SK-N-SH (cell line): Measurements from ENCODE around the gene ZNF592. TPM values are rescaled to one million over a fixed set of nuclear protein-coding genes. Genes with fewer than 3 reads are reported as not detected.

Experiments
- CTCF ChIA-PET: fragments of 300-600, 350-600 bp; formaldehyde crosslinking; extraction: SDS; loops from one replicate; lab custom pipeline; 2021; lab: Yijun Ruan, JAX
- POLR2A ChIA-PET: fragments of 350-600 bp; sonication (Branson Sonifier 250); formaldehyde crosslinking; extraction: SDS; loops from one replicate; lab custom pipeline; 2020; ENCODE audit warnings: antibody characterized with exemption, inconsistent platforms; lab: Yijun Ruan, JAX
- DNase-seq: peaks from one replicate; pipeline ENCODE4 v3.0.0; 2012
- H2AFZ ChIP-seq: fragments of 200-600 bp; sonication (generic); 2 replicates; pipeline ENCODE4 v1.8.1; 2016; ENCODE audit warnings: antibody characterized with exemption, mild to moderate bottlenecking, low read depth
- H3F3A ChIP-seq: fragments of 200-600 bp; sonication (generic); replicated peaks from 2 replicates; pipeline ENCODE3; 2016; ENCODE audit warnings: antibody characterized with exemption, mild to moderate bottlenecking; ENCODE audit not compliant: insufficient read depth
- H3K27ac ChIP-seq, 2 experiments: fragments of 200-500 bp in 1 of 2; fragments of 200-600 bp in 1 of 2; sonication (Bioruptor generic) in 1 of 2; sonication (generic), shearing (Covaris generic) in 1 of 2; 2 replicates each; pipeline versions ENCODE4 v1.5.1 to v1.6.1; 2014 to 2016; ENCODE audit warnings: low read depth in 2 of 2, inconsistent platforms in 1 of 2, low read length in 1 of 2, mild to moderate bottlenecking in 1 of 2, mixed read lengths in 1 of 2
- H3K27me3 ChIP-seq: fragments of 200-600 bp; sonication (generic), shearing (Covaris generic); 2 replicates; pipeline ENCODE4 v1.6.1; 2016; ENCODE audit warnings: mixed run types; ENCODE audit not compliant: insufficient read depth
- H3K36me3 ChIP-seq, 2 experiments: fragments of 200-500 bp in 1 of 2; fragments of 200-600 bp in 1 of 2; sonication (Bioruptor generic) in 1 of 2; sonication (generic) in 1 of 2; replicated peaks in 1 of 2; 2 replicates each; pipeline versions ENCODE3 to v1.5.1; 2014 to 2016; ENCODE audit warnings: low read length in 1 of 2, mild to moderate bottlenecking in 1 of 2; ENCODE audit not compliant: insufficient read depth in 2 of 2, control insufficient read depth in 1 of 2
- H3K4me1 ChIP-seq, 2 experiments: fragments of 200-500 bp in 1 of 2; fragments of 200-600 bp in 1 of 2; sonication (Bioruptor generic) in 1 of 2; sonication (generic), shearing (Covaris generic) in 1 of 2; 2 replicates each; pipeline versions ENCODE4 v1.5.1 to v1.6.1; 2014 to 2016; ENCODE audit warnings: low read depth in 1 of 2, low read length in 1 of 2, mixed run types in 1 of 2; ENCODE audit not compliant: insufficient read depth in 2 of 2, control insufficient read depth in 1 of 2
- H3K4me2 ChIP-seq: fragments of 200-600 bp; sonication (generic), shearing (Covaris generic); 2 replicates; pipeline ENCODE4 v1.6.1; 2017; ENCODE audit warnings: mixed run types
- H3K4me3 ChIP-seq, 2 experiments: fragments of 200-500 bp in 1 of 2; fragments of 200-600 bp in 1 of 2; sonication (Bioruptor generic) in 1 of 2; sonication (generic), shearing (Covaris generic) in 1 of 2; 2 replicates each; pipeline versions ENCODE4 v1.5.1 to v1.8.1; 2014 to 2016; ENCODE audit warnings: low read depth in 2 of 2, inconsistent platforms in 1 of 2, low read length in 1 of 2, mild to moderate bottlenecking in 1 of 2, mixed read lengths in 1 of 2, moderate library complexity in 1 of 2
- H3K79me2 ChIP-seq: fragments of 200-600 bp; sonication (generic); 2 replicates; pipeline ENCODE4 v1.8.1; 2017; ENCODE audit warnings: mild to moderate bottlenecking; ENCODE audit not compliant: insufficient read depth
- H3K9ac ChIP-seq: fragments of 200-600 bp; sonication (generic); 2 replicates; pipeline ENCODE4 v1.6.1; 2017; ENCODE audit warnings: mixed run types
- H3K9me2 ChIP-seq: fragments of 200-600 bp; sonication (generic); 2 replicates; pipeline ENCODE4 v1.6.1; 2017; ENCODE audit warnings: mixed run types
- H3K9me3 ChIP-seq: fragments of 200-600 bp; sonication (generic); 2 replicates; pipeline ENCODE4 v1.6.1; 2017; ENCODE audit warnings: mixed run types, mild to moderate bottlenecking, moderate library complexity
- H4K20me1 ChIP-seq: fragments of 200-600 bp; sonication (generic); 2 replicates; pipeline ENCODE4 v1.6.1; 2017; ENCODE audit warnings: mild to moderate bottlenecking, mixed run types; ENCODE audit not compliant: insufficient read depth
- CHD2 ChIP-seq: fragments of 150-350 bp; IDR thresholded peaks from 2 replicates; pipeline ENCODE4 v1.6.1; 2018; ENCODE audit warnings: low read length; ENCODE audit not compliant: partially characterized antibody
- FOXJ3 ChIP-seq: sonication (generic); formaldehyde crosslinking; IDR thresholded peaks from 2 replicates; pipeline ENCODE4 v1.5.1; 2020; ENCODE audit warnings: mild to moderate bottlenecking, missing genetic modification reagents
- GABPA ChIP-seq: IDR thresholded peaks from 2 replicates; pipeline ENCODE4 v1.4.0; 2012; ENCODE audit warnings: low read depth, mild to moderate bottlenecking
- IRF3 ChIP-seq: fragments of 150-350 bp; IDR thresholded peaks from 2 replicates; pipeline ENCODE4 v1.6.1; 2016; ENCODE audit warnings: mild to moderate bottlenecking, low read depth, low read length
- MEF2A ChIP-seq: IDR thresholded peaks from 2 replicates; pipeline ENCODE4 v1.4.0; 2012; ENCODE audit warnings: low read depth, borderline replicate concordance
- NFIC ChIP-seq: IDR thresholded peaks from 2 replicates; pipeline ENCODE4 v1.4.0; 2012; ENCODE audit warnings: borderline replicate concordance
- RCOR1 ChIP-seq: fragments of 150-350 bp; IDR thresholded peaks from 2 replicates; pipeline ENCODE4 v1.6.1; 2017; ENCODE audit warnings: antibody characterized with exemption, low read length
- RXRA ChIP-seq: IDR thresholded peaks from 2 replicates; pipeline ENCODE4 v1.4.0; 2012; ENCODE audit warnings: low read depth, mild to moderate bottlenecking, borderline replicate concordance
- SIN3A ChIP-seq: IDR thresholded peaks from 2 replicates; pipeline ENCODE4 v1.6.1; 2012; ENCODE audit warnings: low read depth, mild to moderate bottlenecking, low read length, moderate library complexity, borderline replicate concordance
- YY1 ChIP-seq: IDR thresholded peaks from 2 replicates; pipeline ENCODE4 v1.4.0; 2012; ENCODE audit warnings: low read depth, mild to moderate bottlenecking
- WGBS: methylation state at CpG from one replicate; pipeline ENCODE4 v1.1.6; 2017; ENCODE audit warnings: low lambda C conversion rate; 5-methylcytosine and 5-hydroxymethylcytosine counted together
- polyA plus RNA-seq, 3 experiments: library from polyadenylated mRNA; depleted of rRNA; stranded (reverse); fragments of >200 nt; gene quantifications; 2 replicates each; pipeline ENCODE4 v1.2.3, GENCODE V29; 2012
- TF ChIP-seq, protein P1 (sequence below): IDR thresholded peaks from 2 replicates; pipeline ENCODE4; 2012
- TF ChIP-seq, protein P2 (sequence below): fragments of 150-350 bp; IDR thresholded peaks from 2 replicates; pipeline ENCODE4 v1.6.1; 2017; ENCODE audit warnings: antibody characterized with exemption, low read length, low read depth, borderline replicate concordance
- TF ChIP-seq, protein P3 (sequence below): IDR thresholded peaks from 2 replicates; pipeline ENCODE4 v1.4.0; 2012; ENCODE audit warnings: low read depth, borderline replicate concordance
- TF ChIP-seq, protein P4 (sequence below): IDR thresholded peaks from 2 replicates; pipeline ENCODE4 v1.4.0; 2012; ENCODE audit warnings: low read depth, borderline replicate concordance

Gene ZNF592
- polyA plus RNA-seq, 1 of the 3 experiments (the other 2 are of a cell fraction), result 8.0 TPM

DNA sequence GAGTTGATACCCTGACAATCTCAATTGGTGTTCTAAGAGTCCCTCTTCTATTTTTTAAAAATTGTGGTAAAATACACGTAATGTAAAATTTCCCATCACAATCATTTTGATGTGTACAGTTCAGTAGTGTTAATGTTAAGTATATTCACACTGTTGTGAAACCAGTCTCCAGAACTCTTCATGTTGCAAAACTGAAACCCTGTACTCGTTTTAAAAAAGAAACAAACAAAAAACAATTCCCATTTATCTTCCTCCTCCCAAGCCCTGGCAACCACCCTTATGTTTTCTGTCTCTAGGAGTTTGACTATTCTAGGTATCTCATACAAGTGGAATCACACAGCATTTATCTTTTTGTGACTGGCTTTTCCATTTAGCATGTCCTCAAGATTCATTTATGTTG, 40.1 kb downstream of the ZNF592 start:
- no peak overlapping the region for H3K4me2 ChIP-seq
- CTCF ChIA-PET, result no interaction called here

More for the DNA sequence above, 40.1 kb downstream of the ZNF592 start:
- Histone ChIP-seq H3K27me3 (no peaks in the 10 kb centered on the region), H3K27ac (no peak overlapping the region), H3K9me2 (no peaks in the 10 kb centered on the region), H3K79me2 (peaks cover 66% of the 10 kb centered on the region), H3K36me3 (peaks cover 42 to 46% of the 10 kb centered on the region in 2 experiments), H3K4me3 (no peak overlapping the region), H3K9me3 (no peaks in the 10 kb centered on the region), H3F3A (no peaks in the 10 kb centered on the region), H4K20me1 (peaks cover 33% of the 10 kb centered on the region), H3K9ac (no peak overlapping the region), H3K4me1 (peaks cover 0 to 3% of the 10 kb centered on the region in 2 experiments; a peak in 1 of 4 replicates), H2AFZ (no peak overlapping the region)
- 83% methylated on average over 2 of the region's 2 CpGs for WGBS
- POLR2A ChIA-PET, result no interaction called here
- TF ChIP-seq NFIC, result no peak
- no peak for TF ChIP-seq GABPA
- no peak for TF ChIP-seq MEF2A
- TF ChIP-seq IRF3, result no peak
- no peak for TF ChIP-seq RCOR1
- TF ChIP-seq FOXJ3 (CRISPR knock-in tag), result no peak
- TF ChIP-seq, protein P1, sequence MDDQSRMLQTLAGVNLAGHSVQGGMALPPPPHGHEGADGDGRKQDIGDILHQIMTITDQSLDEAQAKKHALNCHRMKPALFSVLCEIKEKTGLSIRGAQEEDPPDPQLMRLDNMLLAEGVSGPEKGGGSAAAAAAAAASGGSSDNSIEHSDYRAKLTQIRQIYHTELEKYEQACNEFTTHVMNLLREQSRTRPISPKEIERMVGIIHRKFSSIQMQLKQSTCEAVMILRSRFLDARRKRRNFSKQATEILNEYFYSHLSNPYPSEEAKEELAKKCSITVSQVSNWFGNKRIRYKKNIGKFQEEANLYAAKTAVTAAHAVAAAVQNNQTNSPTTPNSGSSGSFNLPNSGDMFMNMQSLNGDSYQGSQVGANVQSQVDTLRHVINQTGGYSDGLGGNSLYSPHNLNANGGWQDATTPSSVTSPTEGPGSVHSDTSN, result no peak
- TF ChIP-seq, protein P2, sequence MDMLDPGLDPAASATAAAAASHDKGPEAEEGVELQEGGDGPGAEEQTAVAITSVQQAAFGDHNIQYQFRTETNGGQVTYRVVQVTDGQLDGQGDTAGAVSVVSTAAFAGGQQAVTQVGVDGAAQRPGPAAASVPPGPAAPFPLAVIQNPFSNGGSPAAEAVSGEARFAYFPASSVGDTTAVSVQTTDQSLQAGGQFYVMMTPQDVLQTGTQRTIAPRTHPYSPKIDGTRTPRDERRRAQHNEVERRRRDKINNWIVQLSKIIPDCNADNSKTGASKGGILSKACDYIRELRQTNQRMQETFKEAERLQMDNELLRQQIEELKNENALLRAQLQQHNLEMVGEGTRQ, result no peak
- TF ChIP-seq RXRA, result no peak
- TF ChIP-seq, protein P3, sequence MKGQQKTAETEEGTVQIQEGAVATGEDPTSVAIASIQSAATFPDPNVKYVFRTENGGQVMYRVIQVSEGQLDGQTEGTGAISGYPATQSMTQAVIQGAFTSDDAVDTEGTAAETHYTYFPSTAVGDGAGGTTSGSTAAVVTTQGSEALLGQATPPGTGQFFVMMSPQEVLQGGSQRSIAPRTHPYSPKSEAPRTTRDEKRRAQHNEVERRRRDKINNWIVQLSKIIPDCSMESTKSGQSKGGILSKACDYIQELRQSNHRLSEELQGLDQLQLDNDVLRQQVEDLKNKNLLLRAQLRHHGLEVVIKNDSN, result no peak
- TF ChIP-seq YY1, result no peak
- TF ChIP-seq, protein P4, sequence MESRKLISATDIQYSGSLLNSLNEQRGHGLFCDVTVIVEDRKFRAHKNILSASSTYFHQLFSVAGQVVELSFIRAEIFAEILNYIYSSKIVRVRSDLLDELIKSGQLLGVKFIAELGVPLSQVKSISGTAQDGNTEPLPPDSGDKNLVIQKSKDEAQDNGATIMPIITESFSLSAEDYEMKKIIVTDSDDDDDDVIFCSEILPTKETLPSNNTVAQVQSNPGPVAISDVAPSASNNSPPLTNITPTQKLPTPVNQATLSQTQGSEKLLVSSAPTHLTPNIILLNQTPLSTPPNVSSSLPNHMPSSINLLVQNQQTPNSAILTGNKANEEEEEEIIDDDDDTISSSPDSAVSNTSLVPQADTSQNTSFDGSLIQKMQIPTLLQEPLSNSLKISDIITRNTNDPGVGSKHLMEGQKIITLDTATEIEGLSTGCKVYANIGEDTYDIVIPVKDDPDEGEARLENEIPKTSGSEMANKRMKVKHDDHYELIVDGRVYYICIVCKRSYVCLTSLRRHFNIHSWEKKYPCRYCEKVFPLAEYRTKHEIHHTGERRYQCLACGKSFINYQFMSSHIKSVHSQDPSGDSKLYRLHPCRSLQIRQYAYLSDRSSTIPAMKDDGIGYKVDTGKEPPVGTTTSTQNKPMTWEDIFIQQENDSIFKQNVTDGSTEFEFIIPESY, result no peak
- no peak for TF ChIP-seq SIN3A
- TF ChIP-seq CHD2, result no peak
- DNase-seq, result no peak
